Regular cardiac myocyte (primary cell): ENCODE data around the gene SLC49A3. TPM values are rescaled to one million over a fixed set of nuclear protein-coding genes. Genes with fewer than 3 reads are reported as not detected.

Source experiments
- total RNA-seq: library from RNA; depleted of rRNA; stranded (reverse); fragments of >200 nt; gene quantifications from 2 replicates; pipeline ENCODE4 v1.2.3, GENCODE V29; 2014

Gene SLC49A3
- total RNA-seq: 2.5 and 5.1 TPM in 2 replicates

DNA sequence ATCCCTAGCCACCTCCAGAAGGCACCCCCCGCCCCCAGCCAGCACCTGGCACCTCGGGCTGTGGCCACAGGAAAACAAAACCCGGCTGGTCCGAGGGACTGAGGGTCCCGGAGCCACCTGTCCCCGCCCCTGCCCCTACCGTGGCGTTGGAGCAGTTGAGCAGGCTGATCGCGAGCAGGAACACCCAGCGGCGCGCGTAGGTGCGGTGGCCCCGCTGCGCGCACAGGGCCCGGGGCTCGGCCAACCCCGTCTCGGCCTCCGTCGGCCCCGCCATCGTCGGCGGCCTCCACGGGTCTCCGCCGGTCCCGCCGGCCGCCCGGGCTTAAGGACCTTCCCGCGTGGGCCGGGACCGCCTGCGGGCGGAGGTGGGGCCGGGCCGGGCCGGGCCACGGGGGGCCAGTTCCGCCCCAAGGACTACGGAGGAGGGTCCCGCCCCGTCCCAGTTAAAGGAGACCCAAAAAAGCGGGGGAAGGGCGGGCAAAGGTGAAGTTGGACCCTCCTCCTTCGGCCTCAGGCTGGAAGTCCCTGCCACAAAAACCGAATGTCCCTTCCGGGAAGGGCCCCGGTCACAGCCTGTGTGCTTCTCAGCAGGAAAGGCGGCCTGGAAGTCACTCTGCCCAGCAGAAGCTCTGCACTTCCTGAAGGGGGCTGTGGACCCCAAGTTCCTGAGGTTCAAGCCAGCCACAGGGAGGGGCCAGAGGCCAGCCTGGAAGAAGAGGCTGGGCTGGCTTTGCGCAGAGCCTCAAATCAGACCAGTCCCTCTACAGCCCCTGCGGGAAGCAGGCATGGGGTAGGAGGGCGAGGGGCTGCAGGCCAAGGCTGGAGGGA, at the start of gene SLC49A3:
SLC49A3 (minus strand) TSS at position 298 of the 828 bp plus-strand sequence; CDS start at position 274, 24 bp downstream.

DNA sequence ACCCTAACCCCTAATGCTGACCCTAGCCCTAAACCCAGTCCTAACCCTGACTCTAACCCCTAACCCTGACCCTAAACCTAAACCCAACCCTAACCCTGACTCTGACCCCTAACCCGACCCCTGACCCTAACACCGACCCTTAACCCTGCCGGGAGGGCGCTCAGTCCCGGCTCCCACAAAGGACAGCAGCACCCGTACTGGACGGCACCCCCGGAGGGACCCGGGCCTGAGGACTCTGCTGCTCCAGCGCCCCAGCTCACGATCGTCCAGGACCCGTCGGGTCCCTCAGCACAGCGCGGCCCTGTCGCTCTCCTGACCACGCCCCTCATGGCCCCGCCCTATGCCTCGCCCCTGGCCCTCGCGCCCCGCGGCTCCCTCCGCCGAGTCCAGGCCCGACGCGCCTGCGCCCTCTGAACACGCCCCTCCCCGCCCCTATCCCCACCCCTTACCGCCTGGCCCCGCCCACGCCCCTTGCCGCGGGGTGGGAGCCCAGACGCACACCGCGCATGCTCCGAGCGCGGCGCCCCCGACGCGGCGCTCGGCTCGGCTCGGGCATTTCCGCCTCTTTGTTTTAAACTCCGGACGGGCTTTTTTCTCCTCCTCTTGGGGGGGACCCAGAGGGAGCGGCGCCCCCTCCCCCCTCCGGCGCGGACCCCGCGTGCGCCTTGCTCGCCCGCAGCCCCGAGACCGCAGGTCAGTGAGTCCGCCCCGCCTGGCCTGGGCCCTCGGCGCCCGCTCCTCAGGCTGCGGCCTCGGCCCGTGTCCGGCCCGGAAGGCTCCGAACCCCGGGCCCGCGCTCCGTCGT, 16.5 kb upstream of the SLC49A3 start, which contains the start of gene PCGF3:
PCGF3 (plus strand) TSS at position 555 of the 805 bp plus-strand sequence. CDS start 27,849 bp downstream, outside the sequence.

DNA sequence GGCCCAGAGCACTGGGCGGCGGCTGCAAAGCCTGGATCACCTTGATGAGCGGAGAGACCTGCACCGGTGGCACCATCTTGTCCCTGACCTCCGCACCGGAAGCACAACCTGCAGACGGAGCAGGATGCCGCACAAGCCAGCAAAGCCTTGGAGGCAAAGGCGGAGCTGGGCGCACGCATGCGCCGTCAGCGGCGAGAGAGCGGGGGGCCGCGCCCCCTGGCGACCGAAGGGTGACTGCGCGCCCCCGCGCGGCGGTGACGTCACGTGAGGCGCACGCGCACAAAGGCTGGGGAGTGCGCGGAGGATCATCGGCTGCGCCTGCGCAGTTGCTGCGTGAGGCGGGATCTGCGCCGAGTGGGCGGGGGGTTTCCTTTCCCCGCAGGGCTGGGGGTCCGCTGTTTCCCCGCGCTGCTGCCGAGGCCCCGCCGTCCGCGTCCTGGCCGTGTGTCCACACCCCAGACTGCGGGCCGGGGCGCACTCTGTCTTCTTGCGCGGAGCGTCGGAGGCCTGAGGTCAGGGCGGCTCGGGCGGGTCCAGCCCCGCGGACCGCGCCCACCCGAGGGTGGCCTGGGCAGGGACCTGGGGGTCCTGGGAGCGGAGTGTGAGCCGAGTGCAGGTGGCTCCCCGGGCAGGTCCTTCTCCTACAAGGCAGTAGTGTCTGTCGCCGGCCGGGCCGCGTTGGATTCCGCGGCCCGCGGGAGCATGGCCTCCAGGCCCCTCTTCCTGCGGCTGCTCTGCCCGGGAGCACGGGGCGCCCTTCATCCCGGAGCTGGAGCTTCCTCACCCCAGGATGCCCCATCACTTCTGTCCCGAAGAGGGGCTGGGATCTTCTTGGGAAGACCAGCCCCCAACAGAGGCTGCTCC, 14.5 kb downstream of the SLC49A3 start, which contains the start of the genes ATP5ME and MYL5:
ATP5ME (minus strand) TSS at position 105 of the 864 bp plus-strand sequence; CDS start at position 76, 29 bp downstream.
MYL5 (plus strand) TSS at position 371 of the 864 bp plus-strand sequence. CDS start 3,485 bp downstream, outside the sequence.

Other genes starting within 250 kb of the SLC49A3 start
- 24.3 and 29.3 TPM in 2 replicates for gene ZNF721, start 190.0 kb downstream of the SLC49A3 start, total RNA-seq
- 38.3 and 48.1 TPM in 2 replicates for gene PIGG, start 189.9 kb downstream of the SLC49A3 start, total RNA-seq
- gene TMEM271, start 112.9 kb downstream of the SLC49A3 start, total RNA-seq: not detected in 2 replicates
- gene PDE6B, start 63.6 kb downstream of the SLC49A3 start, total RNA-seq: 0.19 TPM in 1 of 2 replicates, not detected in the other
- 80.6 and 114 TPM in 2 replicates for gene ATP5ME, start 14.9 kb downstream of the SLC49A3 start, total RNA-seq
- gene MYL5, start 14.6 kb downstream of the SLC49A3 start, total RNA-seq: 10.7 and 13.8 TPM in 2 replicates
- 32.7 and 33.4 TPM in 2 replicates for gene PCGF3, start 16.7 kb upstream of the SLC49A3 start, total RNA-seq
- not detected in 2 replicates for gene CPLX1, start 137.0 kb upstream of the SLC49A3 start, total RNA-seq
- gene GAK, start 243.2 kb upstream of the SLC49A3 start, total RNA-seq: 44.3 and 51.8 TPM in 2 replicates
- 7.6 and 10.9 TPM in 2 replicates for gene TMEM175, start 243.3 kb upstream of the SLC49A3 start, total RNA-seq